ENCODE data around the gene TAGLN2.
A peak's percentile ranks its signal among the peaks of the same experiment; 100 is the strongest.
"Not testable (repeated sequence)": the region's sequence is repeated elsewhere in the genome, so short reads cannot be mapped to it uniquely, and the experiment has no call there.

TAGLN2 gene

GRCh38 chr1:159899634-159900033 is 25.7 kb downstream of the TAGLN2 start:
- not testable (repeated sequence) for DNase-seq (ENCODE audit: low read depth)

GRCh38 chr1:159898527-159898926 is 26.8 kb downstream of the TAGLN2 start:
- no peak for DNase-seq (ENCODE audit: low read depth)

- DNase-seq (ENCODE audit: low read depth) = no peak
Measured at GRCh38 chr1:159897962-159898361, 27.3 kb downstream of the TAGLN2 start.

GRCh38 chr1:159896546-159896930 is 28.8 kb downstream of the TAGLN2 start:
- no peak for DNase-seq (ENCODE audit: low read depth)

GRCh38 chr1:159895836-159896545 is 29.3 kb downstream of the TAGLN2 start:
- no peak for DNase-seq (ENCODE audit: low read depth)

- no peak for DNase-seq (ENCODE audit: low read depth)
Measured at GRCh38 chr1:159895286-159895685, 30.0 kb downstream of the TAGLN2 start.

GRCh38 chr1:159892944-159893343 is 32.4 kb downstream of the TAGLN2 start:
- no peak for DNase-seq (ENCODE audit: low read depth)

- DNase-seq (ENCODE audit: low read depth) = peak; percentile 92
Measured at GRCh38 chr1:159891275-159892157, 33.8 kb downstream of the TAGLN2 start.

- DNase-seq (ENCODE audit: low read depth) = no peak
Measured at GRCh38 chr1:159890390-159890789, 34.9 kb downstream of the TAGLN2 start.

GRCh38 chr1:159889821-159890252 is 35.5 kb downstream of the TAGLN2 start:
- DNase-seq (ENCODE audit: low read depth) = peak; percentile 88

- DNase-seq (ENCODE audit: low read depth) = no peak
Measured at GRCh38 chr1:159889202-159889601, 36.1 kb downstream of the TAGLN2 start.

GRCh38 chr1:159884296-159884695 is 41.0 kb downstream of the TAGLN2 start:
- no peak for DNase-seq (ENCODE audit: low read depth)

- DNase-seq (ENCODE audit: low read depth) = no peak
Measured at GRCh38 chr1:159883134-159883533, 42.2 kb downstream of the TAGLN2 start.

- DNase-seq (ENCODE audit: low read depth) = peak; percentile 43
Measured at GRCh38 chr1:159882527-159882862, 42.8 kb downstream of the TAGLN2 start.

- peak; percentile 98 for DNase-seq (ENCODE audit: low read depth)
Measured at GRCh38 chr1:159881622-159882526, 43.4 kb downstream of the TAGLN2 start.

GRCh38 chr1:159880430-159880829 is 44.9 kb downstream of the TAGLN2 start:
- DNase-seq (ENCODE audit: low read depth) = no peak

- peak; percentile 88 for DNase-seq (ENCODE audit: low read depth)
Measured at GRCh38 chr1:159879977-159880376, 45.3 kb downstream of the TAGLN2 start.

- no peak for DNase-seq (ENCODE audit: low read depth)
Measured at GRCh38 chr1:159879136-159879535, 46.2 kb downstream of the TAGLN2 start.

- no peak for DNase-seq (ENCODE audit: low read depth)
Measured at GRCh38 chr1:159877695-159878444, 47.4 kb downstream of the TAGLN2 start.

GRCh38 chr1:159873530-159874143 is 51.7 kb downstream of the TAGLN2 start:
- DNase-seq (ENCODE audit: low read depth) = no peak

- no peak for DNase-seq (ENCODE audit: low read depth)
Measured at GRCh38 chr1:159872891-159873290, 52.4 kb downstream of the TAGLN2 start.

Measured in iris pigment epithelial cell (primary cell).